GM21381 (cell line): ENCODE results near the gene INHBC.
A peak's percentile ranks its signal among the peaks of the same experiment; 100 is the strongest.

Experiments
- ATAC-seq: cut with Tn5 transposase; IDR thresholded peaks from one replicate; pipeline ENCODE4 v1.9.1; 2021; ENCODE audit warnings: mild to moderate bottlenecking, moderate library complexity; ENCODE audit not compliant: unreplicated experiment

INHBC gene

DNA sequence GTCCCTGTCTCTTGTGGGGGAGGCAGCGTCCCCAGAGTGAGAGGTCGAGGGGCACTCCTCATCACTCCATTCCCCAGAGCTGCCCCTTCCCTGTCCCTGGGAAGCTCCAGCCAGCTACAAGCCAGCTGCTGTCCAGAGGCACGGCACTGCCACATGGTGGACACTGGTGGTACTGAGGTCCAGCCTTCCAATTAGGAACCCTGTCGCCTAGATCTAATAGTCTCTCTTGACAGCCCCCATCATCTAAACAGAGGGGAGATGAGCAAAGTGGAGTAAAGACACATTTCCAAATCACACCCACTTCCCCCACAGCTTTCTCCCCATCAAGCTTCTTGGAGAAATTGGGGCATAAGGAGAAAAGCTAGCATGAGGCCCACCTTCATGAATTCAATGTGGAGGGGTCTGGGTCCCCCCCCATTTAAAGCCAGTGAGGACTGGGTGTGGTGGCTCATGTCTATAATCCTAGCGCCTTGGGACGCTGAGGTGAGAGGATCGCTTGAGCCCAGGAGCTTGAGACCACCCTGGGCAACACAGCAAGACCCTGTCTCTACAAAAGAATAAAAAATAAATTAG is 18.4 kb downstream of the INHBC start:
- no peak for ATAC-seq

DNA sequence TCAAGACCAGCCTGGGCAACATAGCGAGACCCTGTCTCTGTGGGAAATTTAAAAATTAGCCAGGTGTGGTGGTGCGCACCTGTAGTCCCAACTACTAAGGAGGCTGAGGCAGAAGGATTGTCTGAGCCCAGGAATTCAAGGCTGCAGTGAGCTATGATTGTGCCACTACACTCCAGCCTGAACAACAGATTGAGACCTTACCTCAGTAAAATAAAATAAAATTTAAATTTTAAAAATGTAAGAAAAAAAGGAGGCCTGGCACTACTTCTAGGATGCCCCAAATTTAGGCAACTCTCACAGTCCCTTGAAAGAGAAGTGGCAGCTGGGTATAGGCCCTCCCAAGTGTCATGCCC is 19.6 kb downstream of the INHBC start:
- ATAC-seq = no peak

DNA sequence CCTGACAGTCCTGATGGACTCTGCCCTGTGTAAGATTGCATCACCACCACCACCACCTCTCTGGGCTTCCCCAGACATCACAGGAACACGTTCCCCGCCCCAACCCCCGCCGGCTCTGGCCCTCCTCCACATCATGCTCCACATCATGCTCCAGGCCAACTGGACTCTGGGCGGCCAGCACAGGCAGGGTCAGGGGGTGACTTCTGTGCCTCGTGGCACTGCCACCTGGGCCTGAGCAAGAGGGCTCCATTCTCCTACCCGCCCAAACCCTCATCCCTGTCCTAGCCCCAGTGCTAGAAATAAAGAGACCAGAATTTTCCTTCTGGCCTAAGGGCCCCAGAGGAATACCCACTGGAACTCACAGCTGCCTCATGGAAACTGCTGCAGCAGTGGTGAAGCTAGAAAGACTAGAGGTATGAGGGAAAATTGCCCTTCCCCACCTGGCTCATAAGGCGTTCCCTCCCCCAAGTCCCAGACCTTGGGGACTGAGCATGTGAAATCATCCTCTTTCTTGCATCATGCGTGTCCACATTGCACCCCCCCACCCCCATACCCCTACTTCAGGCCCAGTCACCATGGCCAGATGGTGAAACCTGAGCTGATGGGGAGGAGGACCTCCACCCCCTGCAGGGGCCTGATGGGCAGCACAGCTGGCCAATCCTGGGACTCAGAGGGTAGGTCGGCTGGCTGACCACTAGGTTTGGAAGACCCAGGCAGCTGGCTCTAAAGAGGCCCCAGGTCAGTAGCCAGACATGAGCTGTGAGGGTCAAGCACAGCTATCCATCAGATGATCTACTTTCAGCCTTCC is 20.2 kb downstream of the INHBC start, which contains the start of gene INHBE:
Gene INHBE, plus strand, starts transcription at position 742 of the 808 bp plus-strand sequence. CDS start 230 bp downstream, outside the sequence.
- ATAC-seq = no peak

DNA sequence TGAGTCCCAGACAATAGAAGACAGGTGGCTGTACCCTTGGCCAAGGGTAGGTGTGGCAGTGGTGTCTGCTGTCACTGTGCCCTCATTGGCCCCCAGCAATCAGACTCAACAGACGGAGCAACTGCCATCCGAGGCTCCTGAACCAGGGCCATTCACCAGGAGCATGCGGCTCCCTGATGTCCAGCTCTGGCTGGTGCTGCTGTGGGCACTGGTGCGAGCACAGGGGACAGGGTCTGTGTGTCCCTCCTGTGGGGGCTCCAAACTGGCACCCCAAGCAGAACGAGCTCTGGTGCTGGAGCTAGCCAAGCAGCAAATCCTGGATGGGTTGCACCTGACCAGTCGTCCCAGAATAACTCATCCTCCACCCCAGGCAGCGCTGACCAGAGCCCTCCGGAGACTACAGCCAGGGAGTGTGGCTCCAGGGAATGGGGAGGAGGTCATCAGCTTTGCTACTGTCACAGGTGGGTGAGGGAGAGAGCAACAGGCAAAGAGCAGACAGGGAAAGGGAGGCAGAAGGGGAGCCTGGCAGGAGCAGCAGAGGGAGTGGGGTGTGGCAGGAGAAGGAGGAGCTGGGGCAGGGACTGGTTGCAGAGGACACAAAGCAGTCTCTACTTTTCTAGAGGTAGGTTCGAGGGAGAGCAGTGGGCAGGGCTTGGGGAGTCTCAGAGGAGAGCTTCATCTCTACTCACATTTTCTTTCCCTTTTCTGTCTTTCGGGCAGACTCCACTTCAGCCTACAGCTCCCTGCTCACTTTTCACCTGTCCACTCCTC is 21.0 kb downstream of the INHBC start:
- no peak for ATAC-seq

DNA sequence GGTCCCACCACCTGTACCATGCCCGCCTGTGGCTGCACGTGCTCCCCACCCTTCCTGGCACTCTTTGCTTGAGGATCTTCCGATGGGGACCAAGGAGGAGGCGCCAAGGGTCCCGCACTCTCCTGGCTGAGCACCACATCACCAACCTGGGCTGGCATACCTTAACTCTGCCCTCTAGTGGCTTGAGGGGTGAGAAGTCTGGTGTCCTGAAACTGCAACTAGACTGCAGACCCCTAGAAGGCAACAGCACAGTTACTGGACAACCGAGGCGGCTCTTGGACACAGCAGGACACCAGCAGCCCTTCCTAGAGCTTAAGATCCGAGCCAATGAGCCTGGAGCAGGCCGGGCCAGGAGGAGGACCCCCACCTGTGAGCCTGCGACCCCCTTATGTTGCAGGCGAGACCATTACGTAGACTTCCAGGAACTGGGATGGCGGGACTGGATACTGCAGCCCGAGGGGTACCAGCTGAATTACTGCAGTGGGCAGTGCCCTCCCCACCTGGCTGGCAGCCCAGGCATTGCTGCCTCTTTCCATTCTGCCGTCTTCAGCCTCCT is 21.6 kb downstream of the INHBC start:
- no peak for ATAC-seq

DNA sequence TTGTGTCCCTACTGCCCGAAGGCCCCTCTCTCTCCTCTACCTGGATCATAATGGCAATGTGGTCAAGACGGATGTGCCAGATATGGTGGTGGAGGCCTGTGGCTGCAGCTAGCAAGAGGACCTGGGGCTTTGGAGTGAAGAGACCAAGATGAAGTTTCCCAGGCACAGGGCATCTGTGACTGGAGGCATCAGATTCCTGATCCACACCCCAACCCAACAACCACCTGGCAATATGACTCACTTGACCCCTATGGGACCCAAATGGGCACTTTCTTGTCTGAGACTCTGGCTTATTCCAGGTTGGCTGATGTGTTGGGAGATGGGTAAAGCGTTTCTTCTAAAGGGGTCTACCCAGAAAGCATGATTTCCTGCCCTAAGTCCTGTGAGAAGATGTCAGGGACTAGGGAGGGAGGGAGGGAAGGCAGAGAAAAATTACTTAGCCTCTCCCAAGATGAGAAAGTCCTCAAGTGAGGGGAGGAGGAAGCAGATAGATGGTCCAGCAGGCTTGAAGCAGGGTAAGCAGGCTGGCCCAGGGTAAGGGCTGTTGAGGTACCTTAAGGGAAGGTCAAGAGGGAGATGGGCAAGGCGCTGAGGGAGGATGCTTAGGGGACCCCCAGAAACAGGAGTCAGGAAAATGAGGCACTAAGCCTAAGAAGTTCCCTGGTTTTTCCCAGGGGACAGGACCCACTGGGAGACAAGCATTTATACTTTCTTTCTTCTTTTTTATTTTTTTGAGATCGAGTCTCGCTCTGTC is 22.3 kb downstream of the INHBC start:
- ATAC-seq = no peak

DNA sequence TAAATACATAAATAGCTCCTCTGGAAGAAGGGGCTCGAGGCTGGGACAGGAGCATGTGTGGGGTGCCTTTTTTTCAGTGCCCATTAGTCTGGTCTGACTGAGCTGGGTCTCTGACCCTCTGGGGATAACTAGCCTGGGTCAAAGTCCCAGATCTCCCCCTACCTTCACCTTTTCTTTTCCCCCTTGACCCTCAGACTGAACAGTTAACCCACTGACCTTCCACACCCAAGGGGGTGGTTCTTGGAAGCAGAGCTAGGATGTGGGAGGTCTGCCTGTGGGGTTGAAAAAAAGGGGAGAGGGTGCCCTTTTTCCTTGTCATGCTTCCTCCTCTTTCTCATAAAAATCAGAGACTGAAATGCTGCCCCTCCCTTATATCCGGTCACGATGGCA is 24.1 kb downstream of the INHBC start:
- no peak for ATAC-seq

DNA sequence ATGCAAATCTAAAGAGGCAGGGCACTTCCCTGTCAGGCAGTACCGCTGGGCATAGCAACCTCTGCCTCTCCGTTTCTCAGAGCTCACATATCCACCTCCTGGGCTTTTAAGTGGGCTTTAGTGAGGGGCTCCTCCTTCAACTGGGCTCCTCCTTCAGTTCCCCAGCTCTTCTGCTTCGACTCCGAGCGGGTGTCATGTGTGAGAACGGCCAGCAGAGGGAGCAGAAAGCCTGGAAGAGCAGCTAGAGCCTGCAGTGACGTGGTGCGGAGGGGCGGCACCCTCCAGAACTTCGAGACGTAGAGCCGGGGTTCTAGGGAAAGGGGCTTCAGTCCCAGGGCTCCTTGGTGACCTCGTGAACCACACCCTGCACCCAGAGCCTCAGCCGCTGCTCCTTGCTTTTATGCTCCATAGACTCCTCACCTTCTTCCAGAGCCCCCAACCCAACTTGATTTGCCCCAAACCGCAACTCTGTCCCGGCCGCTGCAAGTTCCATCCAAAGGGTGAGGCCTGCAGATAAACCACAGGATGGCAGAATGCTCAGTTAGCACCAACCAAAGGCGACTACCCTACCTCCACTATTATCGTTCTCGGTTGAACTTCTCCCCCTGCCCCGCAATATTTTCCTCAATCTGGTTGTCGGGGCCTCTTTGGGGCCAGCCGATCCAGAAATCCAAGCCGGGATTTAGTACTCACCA is 24.6 kb downstream of the INHBC start:
- ATAC-seq = peak; percentile 51

DNA sequence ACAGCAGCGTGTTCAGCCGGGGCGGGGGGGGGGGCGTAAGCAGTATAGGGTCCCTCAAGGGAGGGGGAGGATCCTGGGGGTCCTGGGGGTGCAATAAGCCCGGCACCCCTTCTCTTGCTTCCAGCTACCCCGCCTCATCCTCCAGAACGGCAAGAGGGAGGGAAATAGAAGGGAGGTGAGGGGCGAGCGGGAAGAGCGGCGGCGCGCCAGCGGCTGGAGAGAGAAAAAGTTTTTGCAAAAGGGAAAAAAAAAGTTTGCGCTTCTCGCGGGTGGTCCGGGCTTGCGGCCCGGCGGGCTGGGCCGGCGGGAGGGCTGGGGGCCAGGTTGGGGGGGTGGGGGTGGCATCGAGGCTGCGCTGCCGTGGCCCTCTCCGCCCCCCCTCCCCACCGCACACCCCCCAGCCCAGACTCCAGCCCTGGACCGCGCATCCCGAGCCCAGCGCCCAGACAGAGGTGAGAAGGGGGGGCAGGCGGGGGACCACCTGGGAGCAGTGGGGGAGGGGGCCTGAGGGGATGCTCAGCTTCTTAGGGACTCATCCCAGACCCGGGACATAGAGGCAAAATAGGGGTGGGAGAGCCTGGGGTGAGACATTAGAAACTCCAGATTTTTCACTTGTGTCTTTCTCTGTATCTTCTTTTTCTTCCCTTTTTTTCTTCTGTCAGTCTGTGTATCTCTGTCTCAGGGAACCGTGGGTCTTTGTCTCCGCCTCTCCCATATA is 25.3 kb downstream of the INHBC start, which contains the start of gene GLI1:
Gene GLI1, plus strand, starts transcription at position 36 of the 718 bp plus-strand sequence. CDS start 3,907 bp downstream, outside the sequence.
- ATAC-seq = no peak

DNA sequence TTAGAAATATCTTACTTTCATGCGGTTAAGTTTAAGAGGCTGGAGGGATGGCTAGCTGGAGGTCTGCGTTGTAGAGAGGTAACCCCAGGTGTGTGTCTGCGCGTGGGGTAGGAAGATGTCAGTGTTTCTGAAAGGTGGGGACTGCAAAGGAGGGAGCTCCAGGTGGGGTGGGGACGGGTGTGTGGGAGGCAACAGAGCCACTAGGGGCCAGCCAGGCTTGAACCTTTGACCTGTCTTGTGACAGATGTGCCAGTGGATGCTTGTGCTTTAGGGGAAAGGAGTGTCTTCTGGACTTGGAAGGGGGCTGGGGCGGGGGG is 25.8 kb downstream of the INHBC start:
- ATAC-seq = no peak

DNA sequence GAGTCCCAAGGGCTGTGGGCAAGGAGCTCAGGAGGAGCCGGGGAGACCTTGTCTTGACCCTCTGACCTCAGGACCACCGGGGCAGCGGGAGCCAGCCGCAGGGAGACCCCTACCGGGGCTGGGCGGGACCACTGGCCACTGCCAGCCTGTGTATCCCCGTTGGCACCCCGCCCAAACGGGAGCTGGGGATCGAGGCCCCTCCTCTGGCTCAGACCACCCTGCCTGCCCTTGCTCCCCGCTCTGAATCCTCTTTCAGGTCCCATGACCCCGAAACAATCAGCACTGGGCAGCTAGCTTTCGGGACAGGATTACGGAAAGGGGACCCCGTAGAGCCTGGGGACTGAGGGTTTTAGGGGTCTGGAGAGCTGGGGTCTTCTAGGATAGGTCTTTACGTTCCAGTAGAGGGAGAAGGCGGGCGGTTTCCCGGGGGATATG is 26.3 kb downstream of the INHBC start:
- ATAC-seq = no peak

DNA sequence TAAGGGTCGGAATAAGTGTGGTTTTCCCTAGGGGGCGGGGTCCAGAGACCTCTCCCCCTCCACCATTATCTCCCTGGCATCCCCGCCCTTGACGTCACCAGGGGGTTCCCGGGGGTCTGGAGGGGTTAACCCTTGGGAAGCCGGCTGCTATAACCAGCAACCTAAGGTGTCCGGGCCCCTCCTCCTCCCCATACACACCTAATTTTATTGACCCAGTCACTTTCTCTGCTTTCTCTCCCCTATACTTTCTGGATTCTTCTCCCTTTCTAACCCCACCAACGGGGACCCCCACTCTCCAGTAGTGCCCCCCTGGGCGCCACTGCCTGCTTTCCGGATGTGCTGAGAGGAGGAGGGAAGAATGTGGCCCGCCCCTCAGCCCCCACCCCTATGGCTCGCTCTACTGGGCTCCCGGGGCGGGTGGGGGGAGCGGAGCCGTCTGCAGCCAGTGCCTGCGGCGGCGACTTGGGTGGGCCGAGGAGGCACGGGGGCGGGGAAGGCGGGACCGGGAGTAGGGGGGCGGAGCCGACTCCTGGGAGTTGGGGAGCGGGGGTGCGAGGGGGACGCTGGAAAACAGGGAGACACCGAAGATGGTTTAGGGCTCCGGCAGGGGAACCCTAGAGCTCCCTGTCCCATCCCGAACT is 26.8 kb downstream of the INHBC start:
- ATAC-seq = no peak

DNA sequence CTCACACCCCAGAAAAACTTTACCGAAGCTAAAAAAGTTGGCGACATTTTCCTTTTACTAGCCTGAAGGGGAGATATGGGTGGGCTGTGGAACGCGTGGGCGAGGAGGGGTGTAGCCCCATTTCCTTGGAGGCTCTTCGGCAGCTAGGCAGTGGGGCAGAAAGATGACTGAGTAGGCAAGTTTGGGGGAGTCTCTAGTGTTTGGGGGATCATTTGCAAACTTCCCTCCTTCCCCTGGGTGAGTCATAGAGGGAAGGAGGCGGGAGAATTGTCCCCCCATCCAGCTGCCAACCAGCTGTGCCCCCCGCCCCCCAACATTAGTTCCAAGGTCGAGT is 27.3 kb downstream of the INHBC start:
- no peak for ATAC-seq

DNA sequence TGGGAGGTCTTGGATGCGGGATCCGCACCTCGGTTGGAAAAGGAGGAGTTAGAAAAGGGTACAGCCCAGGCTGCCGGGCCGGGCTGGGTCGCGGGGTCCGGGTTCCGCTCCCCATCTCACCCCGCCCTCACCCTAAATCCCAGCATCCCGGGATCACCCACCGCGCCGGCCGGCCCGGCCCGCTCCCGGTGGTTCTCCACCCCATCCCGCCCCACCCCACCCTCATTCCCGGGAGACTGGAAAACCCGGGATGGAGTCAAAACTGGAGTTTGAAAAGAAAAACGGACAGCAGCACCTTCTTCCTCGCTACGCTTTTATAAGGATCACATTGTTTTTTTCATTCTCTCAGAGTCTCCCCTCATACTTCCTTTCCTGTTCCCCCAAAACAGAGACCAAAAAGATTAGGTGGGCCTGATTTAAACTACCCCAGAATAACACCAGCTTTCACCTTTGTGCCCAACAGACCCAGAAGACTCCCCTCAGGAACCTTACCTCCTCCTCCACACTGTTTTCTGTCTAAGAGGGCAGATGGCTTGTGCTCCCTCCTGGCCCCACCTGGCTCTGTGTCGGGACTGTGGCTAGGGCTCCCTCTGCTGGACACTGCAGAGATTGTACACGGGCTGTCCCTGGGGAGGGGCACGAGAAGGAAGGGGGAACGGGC is 27.8 kb downstream of the INHBC start:
- ATAC-seq = peak; percentile 61

DNA sequence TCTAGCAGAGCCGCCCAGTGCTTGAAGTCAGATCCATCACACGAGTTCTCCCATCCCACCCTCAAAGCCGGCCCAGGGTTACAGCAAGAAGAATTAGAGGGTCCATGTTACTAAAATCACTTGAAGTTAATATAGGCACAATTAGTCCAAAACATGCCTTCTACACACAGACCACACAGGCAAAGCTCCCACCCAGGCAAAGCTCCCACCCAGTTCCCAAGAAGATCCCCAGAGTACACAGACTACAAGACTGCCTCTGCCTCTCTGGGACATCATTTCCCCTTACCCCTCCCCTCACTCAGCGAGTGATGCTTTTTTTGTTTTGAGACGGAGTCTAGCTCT is 28.3 kb downstream of the INHBC start:
- ATAC-seq = no peak

DNA sequence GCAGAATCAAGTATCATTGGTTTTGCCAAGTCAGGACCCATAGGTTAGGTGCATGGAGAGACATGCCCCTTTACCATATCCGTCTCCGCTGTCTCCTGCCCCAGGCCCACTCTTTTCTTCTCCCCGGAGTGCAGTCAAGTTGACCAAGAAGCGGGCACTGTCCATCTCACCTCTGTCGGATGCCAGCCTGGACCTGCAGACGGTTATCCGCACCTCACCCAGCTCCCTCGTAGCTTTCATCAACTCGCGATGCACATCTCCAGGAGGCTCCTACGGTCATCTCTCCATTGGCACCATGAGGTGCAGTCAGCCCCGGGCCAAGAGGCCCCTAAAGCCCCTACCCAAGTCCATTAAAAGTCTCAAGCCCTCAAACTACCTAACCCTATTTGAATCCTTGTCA is 30.0 kb downstream of the INHBC start:
- no peak for ATAC-seq

DNA sequence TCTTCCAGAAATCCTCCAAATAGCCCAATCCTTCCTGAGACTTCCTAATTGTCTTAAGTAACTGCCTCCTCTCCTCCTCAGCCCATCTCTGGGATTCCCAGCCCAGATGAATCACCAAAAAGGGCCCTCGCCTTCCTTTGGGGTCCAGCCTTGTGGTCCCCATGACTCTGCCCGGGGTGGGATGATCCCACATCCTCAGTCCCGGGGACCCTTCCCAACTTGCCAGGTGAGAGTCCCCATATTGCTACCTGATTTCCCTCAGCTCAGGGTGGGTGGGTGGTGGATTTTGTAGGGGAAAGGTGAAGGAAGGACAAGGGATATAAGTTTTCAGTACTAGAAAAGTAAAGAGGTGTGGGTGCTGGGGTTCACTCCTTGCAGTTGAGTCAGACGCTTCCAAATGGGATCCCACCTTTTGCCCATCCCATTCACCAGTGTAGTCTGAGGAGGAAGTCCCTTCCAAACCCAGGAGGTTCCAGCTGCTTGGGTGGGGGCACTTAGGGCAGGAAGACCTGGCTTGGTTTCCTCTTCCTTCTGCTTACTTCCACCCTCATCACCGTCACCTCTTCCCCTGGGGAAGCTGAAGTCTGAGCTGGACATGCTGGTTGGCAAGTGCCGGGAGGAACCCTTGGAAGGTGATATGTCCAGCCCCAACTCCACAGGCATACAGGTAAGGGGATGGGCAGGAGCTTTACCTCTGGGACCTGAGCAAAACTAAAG is 30.6 kb downstream of the INHBC start:
- no peak for ATAC-seq
